ENCODE results near the gene C4BPA. TPM values are rescaled to one million over a fixed set of nuclear protein-coding genes. Genes with fewer than 3 reads are reported as not detected.

C4BPA gene
- total RNA-seq, 2 experiments from 2014 or later: not detected

DNA sequence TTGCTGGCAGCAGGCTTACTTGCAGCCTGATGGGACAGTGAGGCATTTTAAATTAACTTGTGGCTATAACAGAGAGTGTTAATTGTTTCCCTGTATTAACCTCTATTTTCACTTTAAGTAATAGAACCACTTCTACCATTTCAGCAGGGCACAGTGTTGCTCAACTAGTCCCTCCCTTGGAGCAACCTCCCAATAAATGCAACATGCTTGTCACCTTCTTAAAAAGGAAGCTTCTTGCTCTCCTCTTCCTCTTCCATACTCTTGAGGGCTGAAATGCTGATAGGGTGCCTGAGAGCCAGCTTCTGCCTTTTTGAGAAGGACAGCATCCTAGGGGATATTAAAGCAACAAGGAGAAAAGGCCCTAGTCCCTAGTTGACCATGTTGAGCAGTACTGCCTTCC lies 52.1 kb downstream of the C4BPA start:
- peaks cover 2% of the 10 kb centered on the region for H3K36me3 Mint-ChIP-seq (ENCODE audit: low read depth)
- intact Hi-C loops (cut with DNase I, micrococcal nuclease): no loop called here
- POLR2A ChIA-PET: no interaction called here

GRCh38 chr1:207156826-207157225 lies 52.8 kb downstream of the C4BPA start:
- no peak overlapping the region for H3K27ac Mint-ChIP-seq
- no peaks in the 10 kb centered on the region for H3K36me3 Mint-ChIP-seq (ENCODE audit: low read depth)
- intact Hi-C loops (cut with DNase I, micrococcal nuclease): no loop called here
- H3K4me3 Mint-ChIP-seq: no peak overlapping the region
- DNase-seq (no peak), ATAC-seq (no peak)
- ChIA-PET CTCF (no interaction called here), POLR2A (no interaction called here)
- H3K4me1 Mint-ChIP-seq: no peaks in the 10 kb centered on the region
- peaks cover 6% of the 10 kb centered on the region for H3K9me3 Mint-ChIP-seq (ENCODE audit: low read depth)
- H3K27me3 Mint-ChIP-seq: peaks cover 3% of the 10 kb centered on the region

More for the DNA sequence above, 52.1 kb downstream of the C4BPA start:
- no peak for ATAC-seq
- peaks cover 9% of the 10 kb centered on the region for H3K9me3 Mint-ChIP-seq (ENCODE audit: low read depth)
- no peak overlapping the region for H3K27ac Mint-ChIP-seq
- DNase-seq: no peak
- no peak overlapping the region for H3K4me3 Mint-ChIP-seq
- H3K4me1 Mint-ChIP-seq: no peaks in the 10 kb centered on the region
- peaks cover 3% of the 10 kb centered on the region for H3K27me3 Mint-ChIP-seq
- CTCF ChIA-PET: no interaction called here

DNA sequence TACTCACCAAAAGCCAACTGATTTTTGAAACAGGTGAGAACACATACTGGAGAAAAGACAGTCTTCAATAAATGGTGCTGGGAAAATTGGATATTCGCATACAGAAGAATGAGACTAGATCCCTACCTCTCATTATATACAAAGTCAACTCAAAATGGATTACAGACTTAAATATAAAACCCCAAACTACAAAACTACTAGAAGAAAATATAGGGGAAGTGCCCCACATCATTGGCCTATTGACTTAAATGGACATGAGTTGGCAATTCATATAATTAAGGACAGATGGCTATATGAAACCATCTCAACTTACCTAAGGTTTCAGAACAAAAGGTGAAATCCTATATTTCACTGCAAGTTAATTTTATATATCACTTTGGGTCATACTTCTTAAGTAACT lies 60.1 kb downstream of the C4BPA start:
- POLR2A ChIA-PET: no interaction called here
- Mint-ChIP-seq H3K27me3 (no peaks in the 10 kb centered on the region), H3K27ac (no peak overlapping the region), H3K9me3 (ENCODE audit: low read depth) (no peaks in the 10 kb centered on the region), H3K4me1 (no peaks in the 10 kb centered on the region), H3K4me3 (no peak overlapping the region), H3K36me3 (ENCODE audit: low read depth) (no peaks in the 10 kb centered on the region)
- no peak for ATAC-seq
- DNase-seq: no peak
- intact Hi-C loops (cut with DNase I, micrococcal nuclease): no loop called here
- CTCF ChIA-PET: no interaction called here

DNA sequence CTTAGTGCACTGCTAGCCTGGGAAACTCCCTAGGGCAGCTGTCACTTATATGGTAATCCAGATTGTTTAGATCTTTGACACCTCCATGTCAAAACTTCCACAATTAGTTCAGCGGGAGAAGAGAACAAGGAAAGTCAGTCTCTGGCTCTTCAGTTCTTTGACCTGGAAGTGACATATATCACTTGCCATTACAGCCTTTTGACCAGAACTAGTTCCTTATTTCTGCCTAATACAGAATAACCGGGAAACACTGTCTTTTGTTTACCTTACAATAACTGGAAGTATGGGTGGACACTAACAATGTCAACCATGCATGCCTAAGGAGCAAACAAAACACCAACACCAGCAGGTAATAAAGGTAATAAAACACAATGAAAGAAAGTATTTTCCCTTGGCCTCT lies 68.3 kb downstream of the C4BPA start:
- Mint-ChIP-seq H3K4me3 (no peak overlapping the region), H3K27me3 (no peaks in the 10 kb centered on the region), H3K36me3 (ENCODE audit: low read depth) (no peaks in the 10 kb centered on the region), H3K4me1 (no peaks in the 10 kb centered on the region), H3K27ac (no peak overlapping the region), H3K9me3 (ENCODE audit: low read depth) (peaks cover 2% of the 10 kb centered on the region)
- ATAC-seq: no peak
- no peak for DNase-seq
- ChIA-PET CTCF (interaction anchor here (0.7 kb wide), 1 partner anchor 14 kb away, joined by 3 read pairs; no protein-coding TSS in a partner anchor), POLR2A (no interaction called here)
- intact Hi-C loops (cut with DNase I, micrococcal nuclease): no loop called here

- ATAC-seq: no peak
- peaks cover 2% of the 10 kb centered on the region for H3K9me3 Mint-ChIP-seq (ENCODE audit: low read depth)
- no peak overlapping the region for H3K4me3 Mint-ChIP-seq
- ChIA-PET POLR2A (no interaction called here), CTCF (interaction anchor here (0.7 kb wide), 1 partner anchor 15 kb away, joined by 3 read pairs; no protein-coding TSS in a partner anchor)
- no peak for DNase-seq
- intact Hi-C loops (cut with DNase I, micrococcal nuclease): no loop called here
- H3K36me3 Mint-ChIP-seq (ENCODE audit: low read depth): no peaks in the 10 kb centered on the region
- no peak overlapping the region for H3K27ac Mint-ChIP-seq
- no peaks in the 10 kb centered on the region for H3K4me1 Mint-ChIP-seq
- H3K27me3 Mint-ChIP-seq: no peaks in the 10 kb centered on the region
Measured at GRCh38 chr1:207172885-207173284, 68.9 kb downstream of the C4BPA start.

GRCh38 chr1:207173396-207173795 lies 69.4 kb downstream of the C4BPA start:
- H3K4me3 Mint-ChIP-seq: no peak overlapping the region
- ATAC-seq (no peak), DNase-seq (no peak)
- no peaks in the 10 kb centered on the region for H3K27me3 Mint-ChIP-seq
- intact Hi-C loops (cut with DNase I, micrococcal nuclease): no loop called here
- POLR2A ChIA-PET: no interaction called here
- H3K36me3 Mint-ChIP-seq (ENCODE audit: low read depth): no peaks in the 10 kb centered on the region
- CTCF ChIA-PET: no interaction called here
- no peaks in the 10 kb centered on the region for H3K4me1 Mint-ChIP-seq
- no peak overlapping the region for H3K27ac Mint-ChIP-seq
- peaks cover 2% of the 10 kb centered on the region for H3K9me3 Mint-ChIP-seq (ENCODE audit: low read depth)

- H3K36me3 Mint-ChIP-seq (ENCODE audit: low read depth): no peaks in the 10 kb centered on the region
- DNase-seq (no peak), ATAC-seq (no peak)
- H3K4me3 Mint-ChIP-seq: no peak overlapping the region
- H3K4me1 Mint-ChIP-seq: no peaks in the 10 kb centered on the region
- intact Hi-C loops (cut with DNase I, micrococcal nuclease): no loop called here
- no peak overlapping the region for H3K27ac Mint-ChIP-seq
- H3K9me3 Mint-ChIP-seq (ENCODE audit: low read depth): no peaks in the 10 kb centered on the region
- CTCF ChIA-PET: no interaction called here
- H3K27me3 Mint-ChIP-seq: no peaks in the 10 kb centered on the region
- POLR2A ChIA-PET: no interaction called here
Measured at GRCh38 chr1:207174913-207175312, 70.9 kb downstream of the C4BPA start.

DNA sequence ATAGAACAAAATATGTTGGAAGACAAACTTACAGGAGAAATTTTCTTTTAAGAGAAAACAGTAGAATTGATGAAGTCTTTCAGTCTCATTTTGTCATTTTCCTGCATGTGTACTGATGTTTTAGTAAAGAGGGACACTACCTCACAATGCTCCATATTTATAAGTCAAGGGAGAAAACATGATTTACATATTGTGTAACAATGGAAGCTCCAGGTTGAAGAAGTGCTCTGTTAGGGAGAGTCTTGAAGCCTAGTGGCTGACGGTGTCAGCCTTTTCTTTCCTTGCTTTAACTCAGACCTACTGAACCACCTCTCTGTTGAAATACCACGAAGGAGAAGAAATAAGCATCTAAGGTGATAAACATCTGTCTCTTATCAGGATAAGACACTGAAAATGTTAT lies 75.0 kb downstream of the C4BPA start:
- H3K4me1 Mint-ChIP-seq: no peaks in the 10 kb centered on the region
- H3K27me3 Mint-ChIP-seq: no peaks in the 10 kb centered on the region
- intact Hi-C loops (cut with DNase I, micrococcal nuclease): no loop called here
- H3K27ac Mint-ChIP-seq: no peak overlapping the region
- POLR2A ChIA-PET: no interaction called here
- ATAC-seq: no peak
- H3K9me3 Mint-ChIP-seq (ENCODE audit: low read depth): no peaks in the 10 kb centered on the region
- H3K36me3 Mint-ChIP-seq (ENCODE audit: low read depth): no peaks in the 10 kb centered on the region
- no peak for DNase-seq
- no peak overlapping the region for H3K4me3 Mint-ChIP-seq
- CTCF ChIA-PET: interaction anchor here (2.2 kb wide), 1 partner anchor 11 kb away, joined by 6 read pairs; no protein-coding TSS in a partner anchor

DNA sequence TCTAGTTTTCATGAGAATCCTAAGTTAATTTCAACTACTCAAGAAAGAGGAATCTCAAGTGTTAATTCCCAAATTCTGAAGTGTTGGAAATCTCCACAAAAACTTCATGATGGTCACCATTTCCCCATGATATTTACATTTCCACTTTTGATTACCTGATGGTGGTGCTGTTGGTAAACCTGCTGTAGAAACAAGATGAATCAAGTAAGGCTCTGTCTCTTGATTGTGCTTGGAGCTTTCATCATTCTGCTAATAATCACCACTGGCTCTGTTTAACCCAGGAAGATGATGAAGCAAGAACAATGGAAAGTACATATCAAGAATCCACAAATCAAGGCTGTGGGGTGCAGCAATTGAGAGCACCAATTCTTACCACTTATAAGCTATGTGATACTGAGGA lies 77.8 kb downstream of the C4BPA start:
- intact Hi-C loops (cut with DNase I, micrococcal nuclease): loop anchor here (5.0 kb wide), 2 partner anchors 225 to 315 kb away; partner anchors contain the start of gene CR1 (in 1 of the 2)
- no peaks in the 10 kb centered on the region for H3K4me1 Mint-ChIP-seq
- no peak overlapping the region for H3K27ac Mint-ChIP-seq
- ChIA-PET CTCF (no interaction called here), POLR2A (no interaction called here)
- H3K36me3 Mint-ChIP-seq (ENCODE audit: low read depth): no peaks in the 10 kb centered on the region
- H3K9me3 Mint-ChIP-seq (ENCODE audit: low read depth): no peaks in the 10 kb centered on the region
- H3K4me3 Mint-ChIP-seq: no peak overlapping the region
- ATAC-seq: no peak
- DNase-seq: no peak
- no peaks in the 10 kb centered on the region for H3K27me3 Mint-ChIP-seq

DNA sequence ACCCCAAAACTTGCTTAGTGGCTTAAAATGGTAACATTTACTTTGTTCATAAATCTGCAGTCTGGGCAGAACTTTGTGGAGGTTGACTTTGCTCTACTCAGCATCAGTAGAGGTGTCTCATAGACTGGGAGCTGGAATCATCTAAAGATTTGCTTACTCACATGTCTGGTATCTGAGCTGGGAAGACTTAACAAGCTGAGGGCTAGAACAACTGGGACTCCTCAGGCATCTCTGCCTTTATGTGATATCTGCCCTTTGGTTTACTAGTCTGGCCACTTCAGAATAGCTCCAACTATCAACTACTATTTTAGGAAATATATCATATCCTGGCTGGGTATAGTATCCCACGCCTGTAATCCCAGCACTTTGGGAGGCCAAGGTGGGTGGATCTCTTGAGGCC lies 82.5 kb downstream of the C4BPA start:
- Mint-ChIP-seq H3K27ac (no peak overlapping the region), H3K36me3 (ENCODE audit: low read depth) (no peaks in the 10 kb centered on the region), H3K27me3 (no peaks in the 10 kb centered on the region), H3K9me3 (ENCODE audit: low read depth) (peaks cover 11% of the 10 kb centered on the region), H3K4me3 (no peak overlapping the region), H3K4me1 (peaks cover 8% of the 10 kb centered on the region)
- no peak for ATAC-seq
- DNase-seq: no peak
- intact Hi-C loops (cut with DNase I, micrococcal nuclease): no loop called here
- CTCF ChIA-PET: interaction anchor here (0.6 kb wide), 1 partner anchor 314 kb away, joined by 3 read pairs; no protein-coding TSS in a partner anchor
- POLR2A ChIA-PET: no interaction called here

GRCh38 chr1:207188901-207189300 lies 84.9 kb downstream of the C4BPA start:
- H3K27me3 Mint-ChIP-seq: peaks cover 2% of the 10 kb centered on the region
- CTCF ChIA-PET: interaction anchor here (0.8 to 1.4 kb wide), 3 partner anchors 8 to 216 kb away, joined by 3 to 5 read pairs (median 3); no protein-coding TSS in a partner anchor
- DNase-seq (no peak), ATAC-seq (no peak)
- peaks cover 8% of the 10 kb centered on the region for H3K4me1 Mint-ChIP-seq
- POLR2A ChIA-PET: no interaction called here
- intact Hi-C loops (cut with DNase I, micrococcal nuclease): no loop called here
- H3K27ac Mint-ChIP-seq: no peak overlapping the region
- H3K36me3 Mint-ChIP-seq (ENCODE audit: low read depth): no peaks in the 10 kb centered on the region
- H3K4me3 Mint-ChIP-seq: no peak overlapping the region
- peaks cover 11% of the 10 kb centered on the region for H3K9me3 Mint-ChIP-seq (ENCODE audit: low read depth)

DNA sequence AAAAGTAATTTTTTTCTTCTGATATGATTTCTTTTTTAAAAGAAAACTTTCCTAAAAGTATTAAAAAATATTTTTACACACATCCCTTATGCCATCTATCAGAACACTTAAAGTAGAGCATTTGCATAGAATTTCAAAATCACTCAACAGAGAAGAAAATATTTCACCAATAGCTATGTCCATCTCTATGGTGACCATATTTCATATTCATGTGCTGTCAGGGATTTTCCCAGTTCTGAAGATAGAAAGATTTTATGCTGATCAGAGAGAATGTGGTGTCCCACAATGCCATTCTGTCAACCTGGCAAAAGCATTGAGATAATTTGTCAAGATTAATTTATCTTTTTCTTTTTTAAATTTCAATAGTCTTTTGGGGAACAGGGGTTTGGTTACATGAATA lies 87.0 kb downstream of the C4BPA start:
- DNase-seq: no peak
- Mint-ChIP-seq H3K4me1 (peaks cover 8% of the 10 kb centered on the region), H3K36me3 (ENCODE audit: low read depth) (no peaks in the 10 kb centered on the region), H3K9me3 (ENCODE audit: low read depth) (peaks cover 14% of the 10 kb centered on the region), H3K27ac (no peak overlapping the region), H3K27me3 (peaks cover 4% of the 10 kb centered on the region), H3K4me3 (no peak overlapping the region)
- ChIA-PET POLR2A (no interaction called here), CTCF (no interaction called here)
- no peak for ATAC-seq
- intact Hi-C loops (cut with DNase I, micrococcal nuclease): no loop called here

- ATAC-seq: no peak
- H3K9me3 Mint-ChIP-seq (ENCODE audit: low read depth): peaks cover 14% of the 10 kb centered on the region
- H3K4me3 Mint-ChIP-seq: no peak overlapping the region
- no peak for DNase-seq
- ChIA-PET CTCF (interaction anchor here (0.6 kb wide), 1 partner anchor 253 kb away, joined by 3 read pairs; no protein-coding TSS in a partner anchor), POLR2A (no interaction called here)
- H3K4me1 Mint-ChIP-seq: peaks cover 8% of the 10 kb centered on the region
- no peak overlapping the region for H3K27ac Mint-ChIP-seq
- peaks cover 4% of the 10 kb centered on the region for H3K27me3 Mint-ChIP-seq
- no peaks in the 10 kb centered on the region for H3K36me3 Mint-ChIP-seq (ENCODE audit: low read depth)
- intact Hi-C loops (cut with DNase I, micrococcal nuclease): no loop called here
Measured at GRCh38 chr1:207191776-207192175, 87.7 kb downstream of the C4BPA start.

All from activated CD4-positive, alpha-beta T cell treated with anti-CD3 and anti-CD28 coated beads for 36 hours (primary cell).